ENCODE results near the gene MED15. TPM values are rescaled to one million over a fixed set of nuclear protein-coding genes. Genes with fewer than 3 reads are reported as not detected.

The MED15 gene
- total RNA-seq, 1 donor from 2014 or later = 105 TPM

GRCh38 chr22:20561882-20562281, 54.5 kb downstream of the MED15 start:
- peaks cover 36% of the 10 kb centered on the region for H3K4me1 ChIP-seq
- no peak for DNase-seq
- intact Hi-C loops (cut with DNase I) = no loop called here
- H3K9me3 ChIP-seq = no peaks in the 10 kb centered on the region
- peaks cover 79% of the 10 kb centered on the region for H3K36me3 ChIP-seq
- no peak for ATAC-seq
- H3K27ac ChIP-seq = no peak overlapping the region
- H3K4me3 ChIP-seq = no peak overlapping the region
- no peak for TF ChIP-seq CTCF (IDR thresholded peaks at IDR 0.05)
- H3K27me3 ChIP-seq (ENCODE audit: low read depth) = no peaks in the 10 kb centered on the region

GRCh38 chr22:20562607-20563465, 55.4 kb downstream of the MED15 start:
- peaks cover 83% of the 10 kb centered on the region for H3K36me3 ChIP-seq
- intact Hi-C loops (cut with DNase I) = no loop called here
- DNase-seq (no peak), ATAC-seq (no peak)
- H3K4me1 ChIP-seq = peaks cover 36% of the 10 kb centered on the region
- no peak for TF ChIP-seq CTCF (IDR thresholded peaks at IDR 0.05)
- H3K27ac ChIP-seq = no peak overlapping the region
- no peaks in the 10 kb centered on the region for H3K27me3 ChIP-seq (ENCODE audit: low read depth)
- H3K9me3 ChIP-seq = no peaks in the 10 kb centered on the region
- H3K4me3 ChIP-seq = no peak overlapping the region

GRCh38 chr22:20563466-20563906, 56.1 kb downstream of the MED15 start:
- TF ChIP-seq CTCF (IDR thresholded peaks at IDR 0.05) = no peak
- H3K4me3 ChIP-seq = no peak overlapping the region
- peaks cover 83% of the 10 kb centered on the region for H3K36me3 ChIP-seq
- peaks cover 37% of the 10 kb centered on the region for H3K4me1 ChIP-seq
- H3K27ac ChIP-seq = no peak overlapping the region
- no peak for ATAC-seq
- no peaks in the 10 kb centered on the region for H3K9me3 ChIP-seq
- intact Hi-C loops (cut with DNase I) = no loop called here
- H3K27me3 ChIP-seq (ENCODE audit: low read depth) = no peaks in the 10 kb centered on the region
- no peak for DNase-seq

- H3K27ac ChIP-seq = peak overlapping the region; percentile 32
- peaks cover 42% of the 10 kb centered on the region for H3K4me1 ChIP-seq
- DNase-seq = no peak
- no peaks in the 10 kb centered on the region for H3K27me3 ChIP-seq (ENCODE audit: low read depth)
- no peak overlapping the region for H3K4me3 ChIP-seq
- peaks cover 83% of the 10 kb centered on the region for H3K36me3 ChIP-seq
- ATAC-seq = no peak
- H3K9me3 ChIP-seq = no peaks in the 10 kb centered on the region
- intact Hi-C loops (cut with DNase I) = no loop called here
- no peak for TF ChIP-seq CTCF (IDR thresholded peaks at IDR 0.05)
Measured at GRCh38 chr22:20563941-20564371, 56.5 kb downstream of the MED15 start.

GRCh38 chr22:20565079-20565734, 57.8 kb downstream of the MED15 start:
- no peaks in the 10 kb centered on the region for H3K9me3 ChIP-seq
- ATAC-seq (no peak), DNase-seq (no peak)
- H3K36me3 ChIP-seq = peaks cover 83% of the 10 kb centered on the region
- H3K27me3 ChIP-seq (ENCODE audit: low read depth) = no peaks in the 10 kb centered on the region
- H3K4me3 ChIP-seq = no peak overlapping the region
- H3K4me1 ChIP-seq = peaks cover 55% of the 10 kb centered on the region
- intact Hi-C loops (cut with DNase I) = no loop called here
- TF ChIP-seq CTCF (IDR thresholded peaks at IDR 0.05) = no peak
- peak overlapping the region; percentile 81 for H3K27ac ChIP-seq
